PC-9 (cell line): Measurements from ENCODE around the gene ASIC4. TPM values are rescaled to one million over a fixed set of nuclear protein-coding genes. Genes with fewer than 3 reads are reported as not detected.

Source experiments
- BruUV-seq: library from RNA; stranded (reverse); fragments of 400-500 nt; replicated peaks from 2 replicates; lab custom pipeline; 2021; lab: Mats Ljungman, UMichigan
- CTCF ChIA-PET: fragments of 300-600 bp; sonication (Branson Sonifier 250); formaldehyde crosslinking; loops from one replicate; lab custom pipeline; 2022; ENCODE audit warnings: antibody characterized with exemption; lab: Charles Lee
- POLR2A ChIA-PET: fragments of 300-600 bp; sonication (Branson Sonifier 250); formaldehyde crosslinking; loops from one replicate; lab custom pipeline; 2022; ENCODE audit warnings: antibody characterized with exemption; ENCODE audit not compliant: unreplicated experiment; lab: Charles Lee
- DNase-seq, 2 experiments: peaks; one replicate each; pipeline versions ENCODE4 v3.0.0 to v3.0.0-alpha.2; 2015 to 2022; ENCODE audit warnings: mixed read lengths in 1 of 2
- H2AFZ ChIP-seq: fragments of 200-600 bp; sonication (generic); 2 replicates; pipeline ENCODE4 v1.8.1; 2017; ENCODE audit warnings: antibody characterized with exemption
- H3F3A ChIP-seq: fragments of 200-600 bp; sonication (generic); 2 replicates; pipeline ENCODE4 v1.8.1; 2017; ENCODE audit warnings: antibody characterized with exemption, mild to moderate bottlenecking, low read depth; ENCODE audit not compliant: insufficient read depth
- H3K27ac ChIP-seq: fragments of 200-600 bp; sonication (generic); 2 replicates; pipeline ENCODE4 v1.6.1; 2016; ENCODE audit warnings: mixed run types
- H3K27me3 ChIP-seq: fragments of 200-600 bp; sonication (generic); 2 replicates; pipeline ENCODE4 v1.6.1; 2016; ENCODE audit warnings: low read depth, mixed run types; ENCODE audit not compliant: insufficient read depth
- H3K36me3 ChIP-seq: fragments of 200-600 bp; sonication (generic); 2 replicates; pipeline ENCODE4 v1.6.1; 2016; ENCODE audit warnings: low read depth, mixed run types
- H3K4me1 ChIP-seq: fragments of 200-600 bp; sonication (generic); replicated peaks from 2 replicates; pipeline ENCODE4 v1.6.1; 2016; ENCODE audit warnings: mixed run types; ENCODE audit not compliant: insufficient read depth
- H3K4me2 ChIP-seq: fragments of 200-600 bp; sonication (generic); 2 replicates; pipeline ENCODE4 v1.6.1; 2017; ENCODE audit warnings: mixed run types
- H3K4me3 ChIP-seq: fragments of 200-600 bp; sonication (generic); 2 replicates; pipeline ENCODE4 v1.6.1; 2016; ENCODE audit warnings: mixed run types
- H3K79me2 ChIP-seq: fragments of 200-600 bp; sonication (generic); 2 replicates; pipeline ENCODE4 v1.6.1; 2017; ENCODE audit warnings: low read depth, mixed run types
- H3K9me2 ChIP-seq: fragments of 200-600 bp; sonication (generic); 2 replicates; pipeline ENCODE4 v1.8.1; 2017; ENCODE audit warnings: mild to moderate bottlenecking; ENCODE audit not compliant: insufficient read depth
- H3K9me3 ChIP-seq: fragments of 200-600 bp; sonication (generic); 2 replicates; pipeline ENCODE4 v1.8.1; 2016; ENCODE audit warnings: low read depth; ENCODE audit not compliant: insufficient read depth
- H4K20me1 ChIP-seq: fragments of 200-600 bp; sonication (generic); 2 replicates; pipeline ENCODE4 v1.8.1; 2017; ENCODE audit not compliant: insufficient read depth
- CTCF ChIP-seq: fragments of 200-600 bp; sonication (generic); conservative IDR thresholded peaks from 2 replicates; pipeline ENCODE4 v1.6.1; 2017; ENCODE audit warnings: mixed run types, antibody characterized with exemption, mild to moderate bottlenecking, moderate library complexity
- EZH2 ChIP-seq: fragments of 200-600 bp; sonication (generic); IDR thresholded peaks from 2 replicates; pipeline ENCODE4 v1.8.0; 2017; ENCODE audit warnings: antibody characterized with exemption, low read depth
- intact Hi-C: fragments of 100-400 bp; cut with micrococcal nuclease; formaldehyde crosslinking; loops from one replicate; pipeline ENCODE4 v1.10.0; 2022; ENCODE audit not compliant: unreplicated experiment
- total RNA-seq: library from RNA; stranded (reverse); gene quantifications from 2 replicates; pipeline ENCODE4 v1.2.3, GENCODE V29; 2021

Gene ASIC4
- total RNA-seq, 1 experiment from 2014 or later, result 0.22 TPM

- BruUV-seq, result no TSS peak
- Histone ChIP-seq H3K79me2 (no peaks in the 10 kb centered on the region), H4K20me1 (no peaks in the 10 kb centered on the region), H2AFZ (no peak overlapping the region), H3K36me3 (no peaks in the 10 kb centered on the region), H3K4me2 (no peak overlapping the region), H3K9me2 (no peaks in the 10 kb centered on the region), H3F3A (no peaks in the 10 kb centered on the region), H3K27me3 (no peaks in the 10 kb centered on the region), H3K4me3 (no peak overlapping the region), H3K27ac (no peak overlapping the region), H3K9me3 (no peaks in the 10 kb centered on the region), H3K4me1 (no peaks in the 10 kb centered on the region)
- TF ChIP-seq EZH2, result no peak
- no peak for TF ChIP-seq CTCF
- DNase-seq, result no peak
- intact Hi-C loops, result no loop called here
- ChIA-PET CTCF (no interaction called here), POLR2A (no interaction called here)
These were observed 29.7 kb upstream of the ASIC4 start for GRCh38 chr2:219484343-219485200.

GRCh38 chr2:219485201-219485580 is 29.1 kb upstream of the ASIC4 start:
- CTCF ChIA-PET, result no interaction called here
- Histone ChIP-seq H2AFZ (no peak overlapping the region), H3K27me3 (no peaks in the 10 kb centered on the region), H3K4me3 (no peak overlapping the region), H3K4me2 (no peak overlapping the region), H3K4me1 (no peaks in the 10 kb centered on the region), H3K27ac (no peak overlapping the region), H3K9me2 (no peaks in the 10 kb centered on the region), H3F3A (no peaks in the 10 kb centered on the region), H4K20me1 (no peaks in the 10 kb centered on the region), H3K36me3 (no peaks in the 10 kb centered on the region), H3K79me2 (no peaks in the 10 kb centered on the region), H3K9me3 (no peaks in the 10 kb centered on the region)
- intact Hi-C loops, result no loop called here
- no TSS peak for BruUV-seq
- POLR2A ChIA-PET, result no interaction called here
- no peak for DNase-seq
- TF ChIP-seq EZH2 (no peak), CTCF (no peak)

- Histone ChIP-seq H3K4me2 (no peak overlapping the region), H4K20me1 (no peaks in the 10 kb centered on the region)
- CTCF ChIA-PET, result interaction anchor here (0.5 to 0.6 kb wide), 2 partner anchors 25 to 48 kb away, joined by 4 to 19 read pairs; no protein-coding TSS in a partner anchor
These were observed 27.8 kb upstream of the ASIC4 start for GRCh38 chr2:219486380-219486959.

More at GRCh38 chr2:219486380-219486959, 27.8 kb upstream of the ASIC4 start:
- POLR2A ChIA-PET, result no interaction called here
- Histone ChIP-seq H3F3A (no peaks in the 10 kb centered on the region), H3K27ac (no peak overlapping the region), H3K9me3 (no peaks in the 10 kb centered on the region), H3K27me3 (no peaks in the 10 kb centered on the region), H3K79me2 (no peaks in the 10 kb centered on the region), H3K4me3 (no peak overlapping the region), H2AFZ (no peak overlapping the region), H3K4me1 (no peaks in the 10 kb centered on the region), H3K36me3 (no peaks in the 10 kb centered on the region), H3K9me2 (no peaks in the 10 kb centered on the region)
- intact Hi-C loops, result no loop called here
- DNase-seq, result no peak
- TF ChIP-seq CTCF (no peak), EZH2 (no peak)
- BruUV-seq, result no TSS peak
